SK-N-MC (cell line): ENCODE results near the gene GDNF.

Experiments used
- EZH2 ChIP-seq: fragments of 200-600 bp; sonication (generic); IDR thresholded peaks from one replicate; pipeline ENCODE4 v1.6.1; 2017; ENCODE audit warnings: antibody characterized with exemption
- FOXP2 ChIP-seq: optimal IDR thresholded peaks from 2 replicates; pipeline ENCODE3; 2011; ENCODE audit warnings: mild to moderate bottlenecking, moderate library complexity; ENCODE audit not compliant: insufficient read depth; ENCODE audit errors: extremely low read length, control extremely low read depth
- POLR2AphosphoS5 ChIP-seq: IDR thresholded peaks from 2 replicates; pipeline ENCODE4 v1.6.1; 2012; ENCODE audit warnings: mild to moderate bottlenecking, low read depth, low read length, borderline replicate concordance

- no peak for TF ChIP-seq EZH2
- no peak for TF ChIP-seq POLR2AphosphoS5
- TF ChIP-seq FOXP2, result no peak
Observed at GRCh38 chr5:37855438-37855837, 15.6 kb upstream of the GDNF start.
